HG02852 (cell line): ENCODE measurements around the gene CLTB.
A peak's percentile ranks its signal among the peaks of the same experiment; 100 is the strongest.

ENCODE experiments used
- ATAC-seq: cut with Tn5 transposase; IDR thresholded peaks from one replicate; pipeline ENCODE4 v1.9.1; 2021; ENCODE audit warnings: mild to moderate bottlenecking, moderate library complexity; ENCODE audit not compliant: unreplicated experiment

CLTB gene

GRCh38 chr5:176383961-176384360 lies 32.4 kb downstream of the CLTB start:
- no peak for ATAC-seq

- no peak for ATAC-seq
Observed at GRCh38 chr5:176383248-176383905, 33.0 kb downstream of the CLTB start.

GRCh38 chr5:176382721-176383120 lies 33.6 kb downstream of the CLTB start:
- no peak for ATAC-seq

- no peak for ATAC-seq
Observed at GRCh38 chr5:176381979-176382378, 34.4 kb downstream of the CLTB start.

GRCh38 chr5:176381423-176381822 lies 34.9 kb downstream of the CLTB start:
- ATAC-seq, result no peak

GRCh38 chr5:176379881-176380280 lies 36.5 kb downstream of the CLTB start:
- peak; percentile 77 for ATAC-seq

GRCh38 chr5:176373100-176373818 lies 43.1 kb downstream of the CLTB start:
- ATAC-seq, result no peak

GRCh38 chr5:176371621-176372539 lies 44.5 kb downstream of the CLTB start:
- no peak for ATAC-seq

GRCh38 chr5:176369934-176370711 lies 46.2 kb downstream of the CLTB start:
- ATAC-seq, result no peak

- ATAC-seq, result no peak
Observed at GRCh38 chr5:176368726-176369125, 47.6 kb downstream of the CLTB start.

GRCh38 chr5:176366232-176366894 lies 50.0 kb downstream of the CLTB start:
- ATAC-seq, result no peak

GRCh38 chr5:176365351-176366231 lies 50.7 kb downstream of the CLTB start, which contains the start of gene ARL10:
Gene ARL10 (plus strand): TSS chr5:176365487. CDS start chr5:176365564, 77 bp downstream.
- ATAC-seq, result peak; percentile 40

GRCh38 chr5:176364765-176365350 lies 51.5 kb downstream of the CLTB start:
- ATAC-seq, result no peak

GRCh38 chr5:176362233-176362490 lies 54.2 kb downstream of the CLTB start:
- peak; percentile 5 for ATAC-seq

GRCh38 chr5:176361437-176362232 lies 54.7 kb downstream of the CLTB start, which contains the start of gene KIAA1191:
Gene KIAA1191 (minus strand): TSS chr5:176361764. CDS start chr5:176359508, 2,256 bp downstream.
- peak; percentile 77 for ATAC-seq

GRCh38 chr5:176360894-176361436 lies 55.4 kb downstream of the CLTB start:
- no peak for ATAC-seq

GRCh38 chr5:176359658-176360057 lies 56.7 kb downstream of the CLTB start:
- ATAC-seq, result no peak

GRCh38 chr5:176356179-176356566 lies 60.2 kb downstream of the CLTB start:
- no peak for ATAC-seq
